HPDE6-E6E7 (cell line): ENCODE results near the gene MELK.

Experiments
- DNase-seq: peaks from one replicate; pipeline ENCODE4 v3.0.0; 2011; ENCODE audit warnings: missing footprints; ENCODE audit errors: extremely low spot score

The MELK gene

DNA sequence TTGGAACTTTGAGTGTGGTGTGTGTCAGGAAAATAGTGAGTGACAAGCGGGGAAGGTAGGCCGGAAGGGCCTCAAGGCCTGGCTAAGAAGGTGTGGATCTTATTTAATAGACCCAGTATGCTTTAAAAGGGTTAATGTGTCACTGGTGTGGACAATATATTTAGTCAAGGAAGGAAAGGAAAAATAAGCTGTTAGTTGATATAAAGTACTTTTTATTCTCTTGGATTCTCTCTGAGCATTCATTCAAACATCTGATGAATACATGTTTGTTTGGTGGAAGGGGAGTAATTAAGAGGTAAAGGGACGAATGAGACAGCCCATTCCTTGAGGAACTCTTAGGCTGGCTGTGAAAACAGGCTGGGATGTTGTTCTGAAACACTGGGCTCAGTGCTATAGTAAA, 98.9 kb downstream of the MELK start:
- no peak for DNase-seq

- no peak for DNase-seq
These were observed 103.4 kb downstream of the MELK start for GRCh38 chr9:36676091-36676490.

DNA sequence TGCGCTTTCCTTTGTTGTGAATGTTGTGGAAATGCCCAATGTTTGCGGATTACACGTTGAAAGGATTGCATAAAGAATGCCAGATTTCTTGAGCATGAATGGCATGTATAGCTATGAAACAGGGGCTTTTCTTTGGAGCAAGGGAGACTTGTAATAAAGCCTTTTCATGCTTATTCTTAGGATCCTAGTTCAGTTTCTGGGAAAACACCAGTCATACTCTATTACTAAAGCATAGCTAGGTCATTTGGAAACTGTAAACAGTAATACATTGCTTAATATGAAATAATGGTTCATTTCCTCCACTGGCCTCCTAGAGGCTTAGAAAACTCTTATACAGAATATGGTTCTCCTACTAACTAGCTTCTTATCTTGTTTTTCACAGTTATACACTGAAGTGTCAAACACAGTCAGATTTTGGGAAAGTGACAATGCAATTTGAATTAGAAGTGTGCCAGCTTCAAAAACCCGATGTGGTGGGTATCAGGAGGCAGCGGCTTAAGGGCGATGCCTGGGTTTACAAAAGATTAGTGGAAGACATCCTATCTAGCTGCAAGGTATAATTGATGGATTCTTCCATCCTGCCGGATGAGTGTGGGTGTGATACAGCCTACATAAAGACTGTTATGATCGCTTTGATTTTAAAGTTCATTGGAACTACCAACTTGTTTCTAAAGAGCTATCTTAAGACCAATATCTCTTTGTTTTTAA, 104.2 kb downstream of the MELK start:
- DNase-seq: no peak

- no peak for DNase-seq
These were observed 104.9 kb downstream of the MELK start for GRCh38 chr9:36677611-36678010.

DNA sequence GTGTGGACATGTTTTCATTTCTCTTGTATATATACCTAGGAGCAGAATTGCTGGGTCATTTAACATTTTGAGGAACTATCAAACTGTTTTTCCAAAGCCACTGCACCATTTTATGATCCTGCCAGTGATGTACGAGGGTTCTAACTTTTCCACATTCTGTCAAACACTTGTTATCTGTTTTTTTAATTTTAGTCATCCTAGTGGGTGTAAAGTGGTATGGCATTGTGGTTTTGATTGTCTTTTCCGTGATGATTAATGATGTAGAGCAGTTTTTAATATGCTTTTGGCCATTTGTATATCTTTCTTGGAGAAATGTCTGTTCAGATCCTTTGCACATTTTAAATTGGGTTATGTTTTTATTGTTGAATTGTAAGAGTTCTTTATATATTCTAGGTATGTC, 107.0 kb downstream of the MELK start:
- no peak for DNase-seq

- DNase-seq: no peak
These were observed 113.8 kb downstream of the MELK start for GRCh38 chr9:36686471-36686870.

DNA sequence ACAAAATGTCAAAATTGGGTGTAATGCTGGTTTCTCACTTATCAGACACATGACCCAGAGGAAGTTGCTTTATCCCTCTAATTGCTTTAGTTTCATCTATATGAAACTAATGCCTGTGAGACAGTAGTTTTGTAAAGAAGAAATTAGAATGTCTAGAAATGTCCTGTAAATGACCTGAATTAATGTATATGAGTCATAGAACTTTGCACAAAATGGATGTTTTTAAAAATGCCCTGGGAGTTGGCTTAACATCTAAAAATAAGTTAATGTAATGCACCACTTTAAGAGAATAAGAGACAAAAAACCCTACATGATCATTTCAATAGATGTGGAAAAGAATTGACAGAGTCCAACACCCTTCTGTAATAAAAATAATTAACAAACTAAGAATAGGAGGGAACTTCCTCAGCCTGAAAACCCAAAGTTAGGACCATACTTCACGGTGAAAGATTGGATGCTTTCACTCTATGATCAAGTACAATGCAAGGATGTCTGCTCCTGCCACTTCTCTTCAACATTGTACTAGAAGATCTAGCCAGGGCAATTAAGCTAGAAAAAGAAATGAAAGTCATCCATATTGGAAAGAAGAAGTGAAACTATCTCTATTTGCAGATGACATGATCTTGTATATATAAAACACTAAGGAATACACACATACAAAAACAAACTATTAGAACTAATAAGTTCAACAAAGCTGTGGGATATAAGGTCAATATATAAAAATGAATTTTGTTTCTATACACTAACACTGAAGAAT, 117.9 kb downstream of the MELK start:
- DNase-seq: no peak

DNA sequence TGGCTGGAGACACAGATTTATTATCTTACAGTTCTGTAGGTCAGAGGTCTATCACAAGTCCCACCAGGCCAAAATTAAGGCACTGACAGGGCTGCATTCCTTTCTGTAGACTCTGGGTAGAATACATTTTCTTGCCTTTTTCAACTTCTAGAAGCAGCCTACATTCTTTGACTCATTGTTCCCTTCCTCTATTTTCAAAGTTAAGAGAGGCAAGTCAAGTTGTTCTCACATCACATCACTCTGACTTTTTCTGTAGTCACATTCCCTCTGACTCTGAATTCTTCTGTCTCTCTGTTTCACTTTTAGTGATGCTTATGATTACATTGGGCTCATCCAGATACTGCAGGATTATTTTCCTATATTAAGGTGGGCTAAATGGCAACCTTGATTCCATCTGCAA, 119.0 kb downstream of the MELK start:
- no peak for DNase-seq

DNA sequence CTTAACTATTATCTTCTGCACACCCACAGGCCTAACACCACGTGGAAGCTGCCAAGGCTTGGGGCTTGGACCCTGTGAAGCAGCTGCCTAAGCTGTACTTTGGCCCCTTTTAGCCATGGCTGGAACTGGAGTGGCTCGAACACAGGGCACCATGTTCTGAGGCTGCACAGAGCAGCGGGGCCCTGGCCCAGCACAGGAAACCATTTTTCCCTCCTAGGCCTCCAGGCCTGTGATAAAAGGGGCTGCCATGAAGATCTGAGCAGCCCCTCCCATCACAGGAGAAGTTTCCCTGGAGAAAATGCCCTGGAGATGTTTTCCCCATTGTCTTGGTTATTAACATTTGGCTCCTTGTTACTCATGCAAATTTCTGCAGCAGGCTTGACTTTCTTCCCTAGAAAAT, 126.3 kb downstream of the MELK start:
- no peak for DNase-seq

DNA sequence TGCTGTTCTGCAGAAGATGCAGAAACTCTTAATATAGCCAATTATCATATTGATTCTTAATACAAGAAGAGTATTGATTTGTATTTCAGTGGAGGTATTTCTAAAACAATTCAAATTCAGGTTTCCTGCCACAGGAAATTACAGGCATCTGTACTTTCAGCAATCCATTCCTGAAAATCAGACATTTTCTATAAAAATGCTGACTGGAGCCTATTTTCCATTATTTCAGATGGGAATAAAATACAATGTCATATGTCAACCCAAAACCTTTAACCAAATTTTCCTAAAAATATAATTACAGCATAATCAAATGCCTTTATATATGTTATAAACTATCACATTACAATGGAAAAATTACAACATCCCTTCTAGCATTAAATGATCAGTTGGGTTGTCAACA, 131.5 kb downstream of the MELK start:
- no peak for DNase-seq

DNA sequence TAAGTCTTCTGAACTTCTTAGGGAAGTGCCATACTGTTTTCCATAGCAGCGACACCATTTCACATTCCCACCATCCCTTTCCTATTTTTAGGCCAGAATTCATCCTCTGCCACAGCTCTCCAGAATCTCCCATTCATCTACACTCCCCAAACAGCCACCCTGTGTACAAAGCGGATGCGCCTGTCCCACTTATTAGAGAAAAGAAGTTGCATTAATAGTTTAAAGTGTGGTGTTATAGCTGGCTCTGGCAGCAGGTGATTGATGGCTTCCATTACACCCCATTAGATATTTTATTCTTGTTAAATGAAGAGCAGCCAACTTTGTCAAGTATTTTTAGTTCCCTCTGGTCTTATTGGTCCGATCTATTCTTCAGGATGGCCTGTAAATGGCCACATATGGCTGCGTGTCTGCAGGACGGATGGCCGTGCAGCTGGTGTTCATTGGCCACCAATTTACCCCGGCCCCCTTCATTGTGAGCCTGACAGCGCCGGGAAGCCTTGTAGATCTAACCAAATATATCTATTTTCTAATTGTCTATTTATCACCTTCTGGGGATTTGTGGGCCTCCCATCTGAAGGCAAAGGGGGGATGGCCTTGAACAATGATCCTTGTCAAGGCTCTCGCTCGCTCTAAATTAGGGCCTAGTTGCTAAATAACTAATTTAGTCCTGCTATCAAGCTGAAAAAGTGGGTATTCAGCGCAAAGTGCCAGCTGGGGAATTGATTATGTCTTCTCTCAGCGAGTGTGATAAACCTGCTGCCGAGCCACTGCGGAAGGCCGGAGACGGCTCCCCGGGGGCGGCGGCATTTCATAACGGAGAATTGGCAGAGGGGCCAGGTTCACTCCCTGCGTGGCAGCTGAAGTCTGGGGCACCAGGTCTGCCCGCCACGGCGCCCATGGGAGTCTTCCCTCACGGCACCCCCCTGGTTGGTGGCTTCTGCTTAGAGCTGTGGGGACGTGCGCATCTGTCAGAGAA, 141.1 kb downstream of the MELK start:
- DNase-seq: no peak

- no peak for DNase-seq
These were observed 143.8 kb downstream of the MELK start for GRCh38 chr9:36716496-36716895.

- no peak for DNase-seq
These were observed 144.6 kb downstream of the MELK start for GRCh38 chr9:36717276-36717675.

- no peak for DNase-seq
These were observed 145.9 kb downstream of the MELK start for GRCh38 chr9:36718612-36719011.

- DNase-seq: no peak
These were observed 147.3 kb downstream of the MELK start for GRCh38 chr9:36720043-36720442.

- DNase-seq: no peak
These were observed 149.3 kb downstream of the MELK start for GRCh38 chr9:36721846-36722588.

DNA sequence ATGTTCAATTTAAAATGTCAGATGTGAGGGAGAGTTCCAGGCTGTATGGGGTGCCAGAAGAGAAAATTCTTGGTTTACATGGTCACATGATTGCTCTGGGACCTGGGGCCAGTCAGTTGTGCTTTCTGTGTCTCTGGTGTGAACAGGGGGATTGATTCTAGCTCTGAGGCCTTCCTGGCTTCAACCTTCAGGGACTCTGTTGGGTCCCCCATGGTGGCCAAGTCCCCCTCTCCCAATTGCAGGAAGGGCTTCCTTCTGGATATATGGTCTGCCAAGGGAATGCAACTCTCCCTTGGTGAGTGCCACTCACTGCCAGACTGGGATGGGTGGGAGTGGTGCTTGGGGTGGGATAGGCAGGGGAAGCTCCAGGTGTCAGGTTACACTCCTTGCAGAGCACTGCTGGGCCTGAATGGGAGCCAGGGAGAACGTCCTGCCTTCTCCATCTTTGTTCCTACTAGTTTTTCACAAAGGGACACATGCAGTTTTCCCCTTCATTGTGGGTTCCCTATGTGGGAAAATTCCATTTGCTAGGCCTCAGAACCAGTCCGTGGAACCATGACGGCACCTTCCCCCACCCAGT, 153.2 kb downstream of the MELK start:
- DNase-seq: no peak
